ENCODE results near the gene PIEZO1. TPM values are rescaled to one million over a fixed set of nuclear protein-coding genes. Genes with fewer than 3 reads are reported as not detected.
A peak's percentile ranks its signal among the peaks of the same experiment; 100 is the strongest.

Gene PIEZO1
- total RNA-seq, 4 donors from 2014 or later, result 105 to 248 (median 172) TPM

DNA sequence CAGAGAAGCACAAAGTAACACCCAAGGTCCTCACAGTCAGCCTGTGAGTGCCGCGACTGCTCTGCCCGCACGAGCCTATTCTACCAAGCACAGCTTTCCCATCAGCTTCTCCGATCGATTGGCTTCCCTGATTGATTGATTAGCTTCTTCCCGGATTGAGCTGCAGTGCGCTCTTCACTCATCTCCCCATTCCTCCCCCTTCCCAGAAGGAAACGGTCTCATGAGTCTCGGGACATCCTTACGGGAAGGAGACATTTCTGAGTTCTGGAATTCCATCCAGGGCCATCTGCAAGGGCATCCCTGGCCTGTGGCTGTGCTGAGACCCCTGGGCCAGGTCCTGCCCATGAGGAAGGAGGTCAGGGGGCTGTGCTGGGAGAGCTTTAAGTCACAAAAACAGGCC lies 18.0 kb downstream of the PIEZO1 start:
- no peaks in the 10 kb centered on the region for H3K9me3 ChIP-seq
- H3K27me3 ChIP-seq, result no peaks in the 10 kb centered on the region
- no peak overlapping the region for H3K4me3 ChIP-seq
- H3K27ac ChIP-seq, result peak overlapping the region in 3 of 4 donors; percentile 91 to 98 (median 92)
- peaks cover 0 to 10% of the 10 kb centered on the region in 2 donors for H3K36me3 ChIP-seq
- WGBS, 2 donors (ENCODE audit: low coverage in 1 of 2), result 77 to 80% methylated on average over 2 to 6 of the region's 11 CpGs
- TF ChIP-seq POLR2A (IDR thresholded peaks at IDR 0.05), result no peak
- TF ChIP-seq POLR2AphosphoS5 (IDR thresholded peaks at IDR 0.05), result no peak
- TF ChIP-seq, protein P1, sequence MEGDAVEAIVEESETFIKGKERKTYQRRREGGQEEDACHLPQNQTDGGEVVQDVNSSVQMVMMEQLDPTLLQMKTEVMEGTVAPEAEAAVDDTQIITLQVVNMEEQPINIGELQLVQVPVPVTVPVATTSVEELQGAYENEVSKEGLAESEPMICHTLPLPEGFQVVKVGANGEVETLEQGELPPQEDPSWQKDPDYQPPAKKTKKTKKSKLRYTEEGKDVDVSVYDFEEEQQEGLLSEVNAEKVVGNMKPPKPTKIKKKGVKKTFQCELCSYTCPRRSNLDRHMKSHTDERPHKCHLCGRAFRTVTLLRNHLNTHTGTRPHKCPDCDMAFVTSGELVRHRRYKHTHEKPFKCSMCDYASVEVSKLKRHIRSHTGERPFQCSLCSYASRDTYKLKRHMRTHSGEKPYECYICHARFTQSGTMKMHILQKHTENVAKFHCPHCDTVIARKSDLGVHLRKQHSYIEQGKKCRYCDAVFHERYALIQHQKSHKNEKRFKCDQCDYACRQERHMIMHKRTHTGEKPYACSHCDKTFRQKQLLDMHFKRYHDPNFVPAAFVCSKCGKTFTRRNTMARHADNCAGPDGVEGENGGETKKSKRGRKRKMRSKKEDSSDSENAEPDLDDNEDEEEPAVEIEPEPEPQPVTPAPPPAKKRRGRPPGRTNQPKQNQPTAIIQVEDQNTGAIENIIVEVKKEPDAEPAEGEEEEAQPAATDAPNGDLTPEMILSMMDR (IDR thresholded peaks at IDR 0.05), result no peak
- TF ChIP-seq EP300 (IDR thresholded peaks at IDR 0.05), result no peak
- no peak for ATAC-seq
- H3K4me1 ChIP-seq, result peaks cover 9 to 100% (median 75%) of the 10 kb centered on the region in 3 donors

DNA sequence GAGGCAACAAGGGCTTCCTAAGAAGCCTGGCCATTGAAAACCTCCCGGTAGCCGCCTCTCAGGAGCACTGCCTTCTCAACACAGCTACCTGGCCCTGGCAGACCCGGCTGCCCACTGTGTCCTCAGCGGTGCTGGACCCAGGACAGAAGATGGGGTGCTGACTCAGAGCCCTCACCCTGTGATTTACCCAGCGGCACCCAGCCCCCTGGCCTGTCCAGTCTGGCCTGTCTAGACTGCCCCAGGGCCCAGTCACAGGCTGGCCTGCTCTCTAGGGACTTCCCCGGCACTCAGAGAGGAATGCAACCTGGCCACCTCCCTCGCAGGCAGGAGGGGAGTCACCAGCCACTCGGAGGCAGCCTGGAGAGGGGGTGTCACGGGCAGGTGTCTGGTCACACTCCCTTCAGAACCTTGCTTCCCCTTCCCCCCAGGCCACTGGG lies 20.1 kb downstream of the PIEZO1 start:
- 27% methylated on average over 3 of the region's 9 CpGs; no CpG with 5 or more reads in 1 of the 2 donors for WGBS, 2 donors (ENCODE audit: low coverage in 1 of 2)
- peaks cover 9 to 100% (median 78%) of the 10 kb centered on the region in 3 donors for H3K4me1 ChIP-seq
- no peak for ATAC-seq

DNA sequence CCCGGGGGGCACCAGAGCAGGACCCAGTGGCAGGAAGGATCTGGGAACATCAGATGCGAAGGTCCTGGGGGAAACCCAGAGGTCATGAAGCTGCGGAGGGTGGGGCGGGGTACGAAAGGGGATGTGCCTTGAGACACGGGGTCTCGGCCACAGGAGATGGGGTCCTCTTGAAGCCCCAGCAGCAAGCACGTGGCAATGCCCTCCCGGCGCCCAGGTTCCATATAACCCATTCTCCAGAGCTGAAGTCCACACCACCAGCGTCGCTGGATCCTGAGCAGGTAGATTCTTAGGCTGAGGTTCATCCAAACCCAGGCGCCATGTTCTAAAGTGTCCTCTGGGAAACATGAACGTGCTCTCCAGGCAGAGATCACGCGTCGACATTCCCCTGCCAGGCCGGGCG lies 20.9 kb downstream of the PIEZO1 start:
- Histone ChIP-seq H3K9me3 (no peaks in the 10 kb centered on the region), H3K27ac (peak overlapping the region in 3 of 4 donors; percentile 91 to 96 (median 94)), H3K4me1 (peaks cover 9 to 100% (median 78%) of the 10 kb centered on the region in 3 donors), H3K36me3 (peaks cover 0 to 10% of the 10 kb centered on the region in 2 donors), H3K4me3 (no peak overlapping the region), H3K27me3 (no peaks in the 10 kb centered on the region)
- TF ChIP-seq POLR2AphosphoS5 (IDR thresholded peaks at IDR 0.05) (no peak), EP300 (IDR thresholded peaks at IDR 0.05) (no peak), POLR2A (IDR thresholded peaks at IDR 0.05) (no peak)
- TF ChIP-seq, protein P1 (IDR thresholded peaks at IDR 0.05), result no peak
- ATAC-seq, result no peak
- WGBS, 2 donors (ENCODE audit: low coverage in 1 of 2), result 80 to 95% methylated on average over 1 to 4 of the region's 19 CpGs

More for the DNA sequence above, 20.1 kb downstream of the PIEZO1 start:
- no peak for TF ChIP-seq POLR2A (IDR thresholded peaks at IDR 0.05)
- TF ChIP-seq EP300 (IDR thresholded peaks at IDR 0.05), result no peak
- TF ChIP-seq, protein P1 (IDR thresholded peaks at IDR 0.05), result no peak
- TF ChIP-seq POLR2AphosphoS5 (IDR thresholded peaks at IDR 0.05), result no peak
- peak overlapping the region in 3 of 4 donors; percentile 62 to 94 (median 91) for H3K27ac ChIP-seq
- H3K36me3 ChIP-seq, result peaks cover 0 to 10% of the 10 kb centered on the region in 2 donors
- no peaks in the 10 kb centered on the region for H3K27me3 ChIP-seq
- H3K4me3 ChIP-seq, result no peak overlapping the region
- H3K9me3 ChIP-seq, result no peaks in the 10 kb centered on the region

DNA sequence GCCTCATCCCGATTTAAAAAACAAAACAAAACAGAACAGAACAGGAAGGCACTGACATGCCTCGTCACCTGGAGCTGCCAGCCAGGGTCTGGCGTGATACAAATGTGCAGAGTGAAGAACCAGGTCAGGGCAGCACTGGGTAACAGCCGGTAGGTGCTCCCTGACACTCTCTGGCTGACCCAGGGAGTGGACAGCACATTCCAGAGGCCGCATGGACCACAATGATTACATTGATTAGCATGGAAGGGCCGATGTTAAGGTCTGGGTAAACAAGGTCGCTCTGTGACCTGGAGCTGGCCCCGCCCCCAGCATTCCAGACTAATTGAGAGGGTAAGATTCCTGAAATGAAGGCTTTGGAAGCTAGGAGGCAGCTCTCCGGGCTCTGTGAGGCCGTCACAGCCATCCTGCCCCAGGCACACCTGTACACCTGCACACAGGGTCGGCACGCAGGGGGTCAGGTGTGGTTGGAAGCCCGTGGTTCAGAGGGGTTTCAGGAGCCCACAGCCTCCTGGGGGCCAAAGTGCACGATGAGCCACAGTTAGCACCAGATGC lies 21.4 kb downstream of the PIEZO1 start:
- TF ChIP-seq POLR2AphosphoS5 (IDR thresholded peaks at IDR 0.05) (peak; percentile 26), POLR2A (IDR thresholded peaks at IDR 0.05) (no peak)
- Histone ChIP-seq H3K27me3 (no peaks in the 10 kb centered on the region), H3K36me3 (peaks cover 0 to 10% of the 10 kb centered on the region in 2 donors), H3K9me3 (no peaks in the 10 kb centered on the region), H3K27ac (peak overlapping the region in 3 of 4 donors; percentile 91 to 96 (median 94)), H3K4me1 (peaks cover 8 to 100% (median 73%) of the 10 kb centered on the region in 3 donors), H3K4me3 (no peak overlapping the region)
- no peak for ATAC-seq
- WGBS, 2 donors (ENCODE audit: low coverage in 1 of 2), result 77% methylated on average over 4 of the region's 14 CpGs; no CpG with 5 or more reads in 1 of the 2 donors

DNA sequence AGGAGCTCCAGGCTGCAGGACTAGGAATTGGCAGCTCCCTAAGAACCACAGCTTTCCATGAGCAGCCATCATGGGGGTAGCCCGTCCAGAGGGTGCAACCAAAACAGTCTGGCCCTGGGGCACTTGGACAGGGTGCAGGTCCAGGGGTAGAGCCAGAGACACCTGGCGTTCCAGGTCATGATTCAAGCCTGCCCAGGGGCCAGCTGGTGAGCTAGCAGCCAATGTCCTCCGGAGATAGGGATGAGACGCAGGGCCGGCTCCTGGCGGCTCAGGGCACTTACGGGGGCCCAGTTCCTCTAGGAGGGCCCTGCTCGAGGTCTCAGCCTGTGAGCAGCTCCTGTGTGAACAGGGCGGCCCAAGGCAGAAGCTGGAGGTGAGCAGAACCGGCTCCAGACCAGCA lies 22.1 kb downstream of the PIEZO1 start:
- H3K9me3 ChIP-seq, result no peaks in the 10 kb centered on the region
- no peak overlapping the region for H3K4me3 ChIP-seq
- peaks cover 4 to 99% (median 66%) of the 10 kb centered on the region in 3 donors for H3K4me1 ChIP-seq
- no peaks in the 10 kb centered on the region for H3K27me3 ChIP-seq
- peaks cover 0 to 10% of the 10 kb centered on the region in 2 donors for H3K36me3 ChIP-seq
- no peak for ATAC-seq
- H3K27ac ChIP-seq, result peak overlapping the region in 3 of 4 donors; percentile 91 to 96 (median 94)
- TF ChIP-seq, protein P1 (IDR thresholded peaks at IDR 0.05), result no peak
- TF ChIP-seq POLR2AphosphoS5 (IDR thresholded peaks at IDR 0.05) (no peak), EP300 (IDR thresholded peaks at IDR 0.05) (no peak), POLR2A (IDR thresholded peaks at IDR 0.05) (no peak)
- WGBS, 2 donors (ENCODE audit: low coverage in 1 of 2), result no CpG with 5 or more reads among the region's 10 CpGs
